ENCODE measurements around the gene XRCC5. TPM values are rescaled to one million over a fixed set of nuclear protein-coding genes. Genes with fewer than 3 reads are reported as not detected.

The XRCC5 gene
- total RNA-seq, 1 experiment from 2014 or later, result 618 TPM

GRCh38 chr2:216236486-216236885 is 127.3 kb downstream of the XRCC5 start:
- Histone ChIP-seq H4K91ac (ENCODE audit: insufficient read length, low read depth, low read length) (no peak overlapping the region), H3K79me1 (ENCODE audit: insufficient read depth, low read depth, low read length, poor library complexity, severe bottlenecking) (no peaks in the 10 kb centered on the region), H3K79me2 (ENCODE audit: insufficient read depth, low read length) (no peaks in the 10 kb centered on the region), H3K56ac (ENCODE audit: insufficient read length, low read depth, low read length) (no peak overlapping the region), H2AK5ac (ENCODE audit: insufficient read length, low read length) (no peak overlapping the region), H3K23me2 (ENCODE audit: insufficient read length, low read depth, low read length, poor library complexity, severe bottlenecking) (no peaks in the 10 kb centered on the region), H4K20me1 (ENCODE audit: control insufficient read depth, insufficient read depth, insufficient read length) (no peaks in the 10 kb centered on the region), H3K14ac (ENCODE audit: insufficient read depth, low read length) (no peak overlapping the region), H2AFZ (ENCODE audit: low read length) (no peak overlapping the region), H3K23ac (ENCODE audit: insufficient read length, low read depth, low read length) (no peak overlapping the region), H3K4me1 (ENCODE audit: insufficient read depth, low read length) (no peaks in the 10 kb centered on the region), H4K8ac (replicated peaks; ENCODE audit: insufficient read length, low read depth, low read length) (no peak overlapping the region), H2BK15ac (ENCODE audit: low read depth, low read length) (no peak overlapping the region), H3K27ac (ENCODE audit: insufficient read length, low read depth, low read length) (no peak overlapping the region), H3T11ph (ENCODE audit: low read length) (no peak overlapping the region), H3K4ac (ENCODE audit: low read depth, low read length) (no peak overlapping the region), H2BK5ac (ENCODE audit: insufficient read length, low read length) (no peak overlapping the region), H3K9ac (ENCODE audit: extremely low read depth, insufficient read length, low read length) (no peak overlapping the region), H3K9me3 (ENCODE audit: control insufficient read depth, low read depth, low read length) (no peaks in the 10 kb centered on the region), H2BK20ac (ENCODE audit: low read depth, low read length, poor library complexity, severe bottlenecking) (no peak overlapping the region), H3K27me3 (ENCODE audit: insufficient read depth, low read length) (no peaks in the 10 kb centered on the region), H2BK120ac (ENCODE audit: low read depth, low read length, poor library complexity, severe bottlenecking) (no peak overlapping the region), H2BK12ac (ENCODE audit: insufficient read length, low read depth, low read length) (no peak overlapping the region), H4K5ac (ENCODE audit: insufficient read length, low read depth, low read length) (no peak overlapping the region), H3K4me2 (ENCODE audit: insufficient read depth, insufficient read length, low read length) (no peak overlapping the region), H3K18ac (ENCODE audit: insufficient read length, low read depth, low read length) (no peak overlapping the region)
- H3K27ac Mint-ChIP-seq, result peak overlapping the region in 1 of 3 experiments; percentile 45; a peak in 1 of 7 replicates
- no peak overlapping the region for H3K4me3 Mint-ChIP-seq
- DNase-seq, result no peak
- no peaks in the 10 kb centered on the region for H3K27me3 Mint-ChIP-seq (ENCODE audit: low read depth)
- H3K36me3 Mint-ChIP-seq (ENCODE audit: insufficient read depth in 1 of 3, low read depth in 3 of 3), result peaks cover 7 to 10% (median 7%) of the 10 kb centered on the region in 3 experiments; a peak in 5 of 7 replicates
- WGBS (ENCODE audit: extremely low coverage, insufficient read length, low lambda C conversion rate), result no CpG with 5 or more reads among the region's 1 CpG
- H3K4me1 Mint-ChIP-seq, result peaks cover 0 to 1% of the 10 kb centered on the region in 2 experiments; a peak in 2 of 4 replicates
- no peak for TF ChIP-seq CTCF (conservative IDR thresholded peaks at IDR 0.05)
- peaks cover 16 to 17% of the 10 kb centered on the region in 2 experiments for H3K9me3 Mint-ChIP-seq
